Thyroid gland (tissue), 4 donors: ENCODE data around the gene TOM1L2. TPM values are rescaled to one million over a fixed set of nuclear protein-coding genes. Genes with fewer than 3 reads are reported as not detected.
"Not testable (repeated sequence)": the region's sequence is repeated elsewhere in the genome, so short reads cannot be mapped to it uniquely, and the experiment has no call there.

Experiments used
- DNase-seq, 2 donors: peaks; one replicate each; pipeline ENCODE4 v3.0.0-alpha.2; 2019
- H3K27ac ChIP-seq, 3 donors: fragments of 200-600 bp; sonication (generic); 1 replicate in 2 of 3; 2 replicates in 1 of 3; pipeline ENCODE4 v1.5.1; 2016 to 2019; ENCODE audit warnings: mild to moderate bottlenecking in 1 of 3, moderate library complexity in 1 of 3
- H3K27me3 ChIP-seq: fragments of 200-600 bp; sonication (generic); one replicate; pipeline ENCODE4 v1.5.1; 2019
- H3K36me3 ChIP-seq, 2 donors: fragments of 200-600 bp; sonication (generic); one replicate each; pipeline ENCODE4 v1.5.1; 2016 to 2019
- H3K4me1 ChIP-seq, 2 donors: fragments of 200-600 bp; sonication (generic); one replicate each; pipeline ENCODE4 v1.5.1; 2017 to 2019
- H3K4me3 ChIP-seq, 3 donors: fragments of 200-600 bp; sonication (generic); replicated peaks in 1 of 3; 1 replicate in 2 of 3; 2 replicates in 1 of 3; pipeline ENCODE4 v1.5.1; 2016; ENCODE audit warnings: mild to moderate bottlenecking in 1 of 3
- H3K9me3 ChIP-seq: fragments of 200-600 bp; sonication (generic); one replicate; pipeline ENCODE4 v1.5.1; 2017
- CTCF ChIP-seq, 6 experiments: fragments of 200-600 bp in 3 of 6; fragments of 450-650 bp in 3 of 6; sonication (generic) in 3 of 6; IDR thresholded peaks; one replicate each; pipeline ENCODE4 v1.5.1; 2016 to 2019; ENCODE audit warnings: antibody characterized with exemption in 6 of 6, mild to moderate bottlenecking in 2 of 6, inconsistent platforms in 1 of 6, moderate library complexity in 1 of 6
- POLR2A ChIP-seq, 2 donors: fragments of 450-650 bp; IDR thresholded peaks; one replicate each; pipeline ENCODE4 v1.6.1; 2017; ENCODE audit warnings: antibody characterized with exemption in 2 of 2, mild to moderate bottlenecking in 2 of 2, moderate library complexity in 1 of 2
- WGBS, 2 donors: methylation state at CpG; one replicate each; pipeline ENCODE4 v1.1.5; 2017; 5-methylcytosine and 5-hydroxymethylcytosine counted together
- intact Hi-C: fragments of 100-400 bp; cut with DNase I; formaldehyde crosslinking; loops from one replicate; pipeline ENCODE4 v1.15.1; 2023
- total RNA-seq, 4 donors: library from RNA; depleted of rRNA; stranded (reverse); fragments of >200 nt; gene quantifications; one replicate each; pipeline ENCODE4 v1.2.3, GENCODE V29; 2016

TOM1L2 gene
- total RNA-seq, 4 donors from 2014 or later = 138 to 881 (median 257) TPM

GRCh38 chr17:17998934-17999333 is 26.7 kb upstream of the TOM1L2 start:
- intact Hi-C loops = loop anchor here (10.0 kb wide), 1 partner anchor 56 kb away; no protein-coding TSS in a partner anchor
- TF ChIP-seq CTCF (IDR thresholded peaks at IDR 0.05) (no peak), POLR2A (IDR thresholded peaks at IDR 0.05) (no peak)
- H3K36me3 ChIP-seq = no peaks in the 10 kb centered on the region
- H3K27me3 ChIP-seq = no peaks in the 10 kb centered on the region
- no peaks in the 10 kb centered on the region for H3K9me3 ChIP-seq
- no peak overlapping the region for H3K27ac ChIP-seq
- H3K4me1 ChIP-seq = no peaks in the 10 kb centered on the region
- WGBS, 2 donors = 82 to 90% methylated on average over 4 to 8 of the region's 8 CpGs
- H3K4me3 ChIP-seq = no peak overlapping the region
- no peak for DNase-seq

- not testable (repeated sequence) for DNase-seq, H3K4me1 ChIP-seq, H3K9me3 ChIP-seq, H3K4me3 ChIP-seq, H3K27ac ChIP-seq, H3K27me3 ChIP-seq, H3K36me3 ChIP-seq
- WGBS, 2 donors = 96 to 99% methylated on average over 8 of the region's 8 CpGs
- intact Hi-C loops = loop anchor here (10.0 kb wide), 1 partner anchor 59 kb away; no protein-coding TSS in a partner anchor
These were observed 23.7 kb upstream of the TOM1L2 start for GRCh38 chr17:17995887-17996286.

GRCh38 chr17:17994271-17995069 is 22.3 kb upstream of the TOM1L2 start:
- DNase-seq = no peak
- intact Hi-C loops = loop anchor here (10.0 kb wide), 1 partner anchor 60 kb away; no protein-coding TSS in a partner anchor
- Histone ChIP-seq H3K9me3 (no peaks in the 10 kb centered on the region), H3K27me3 (no peaks in the 10 kb centered on the region), H3K4me1 (no peaks in the 10 kb centered on the region), H3K4me3 (no peak overlapping the region), H3K27ac (no peak overlapping the region), H3K36me3 (no peaks in the 10 kb centered on the region)
- WGBS, 2 donors = 63 to 77% methylated on average over 18 of the region's 18 CpGs
- TF ChIP-seq CTCF (IDR thresholded peaks at IDR 0.05) = no peak
- TF ChIP-seq POLR2A (IDR thresholded peaks at IDR 0.05) = no peak

- H3K27ac ChIP-seq = no peak overlapping the region
- WGBS, 2 donors = 97 to 98% methylated on average over 12 of the region's 12 CpGs
These were observed 21.7 kb upstream of the TOM1L2 start for GRCh38 chr17:17993852-17994251.

GRCh38 chr17:17993366-17993765 is 21.2 kb upstream of the TOM1L2 start:
- intact Hi-C loops = loop anchor here (10.0 kb wide), 1 partner anchor 61 kb away; no protein-coding TSS in a partner anchor
- no peak for DNase-seq

More at GRCh38 chr17:17993852-17994251, 21.7 kb upstream of the TOM1L2 start:
- intact Hi-C loops = loop anchor here (10.0 kb wide), 1 partner anchor 61 kb away; no protein-coding TSS in a partner anchor
- Histone ChIP-seq H3K27me3 (no peaks in the 10 kb centered on the region), H3K9me3 (no peaks in the 10 kb centered on the region), H3K36me3 (no peaks in the 10 kb centered on the region), H3K4me3 (no peak overlapping the region), H3K4me1 (no peaks in the 10 kb centered on the region)
- no peak for DNase-seq
- TF ChIP-seq POLR2A (IDR thresholded peaks at IDR 0.05) = no peak
- TF ChIP-seq CTCF (IDR thresholded peaks at IDR 0.05) = no peak

More at GRCh38 chr17:17993366-17993765, 21.2 kb upstream of the TOM1L2 start:
- no peaks in the 10 kb centered on the region for H3K27me3 ChIP-seq
- H3K27ac ChIP-seq = no peak overlapping the region
- no peaks in the 10 kb centered on the region for H3K4me1 ChIP-seq
- H3K4me3 ChIP-seq = no peak overlapping the region
- TF ChIP-seq POLR2A (IDR thresholded peaks at IDR 0.05) = no peak
- no peak for TF ChIP-seq CTCF (IDR thresholded peaks at IDR 0.05)
- H3K9me3 ChIP-seq = no peaks in the 10 kb centered on the region
- WGBS, 2 donors = 78 to 93% methylated on average over 2 of the region's 2 CpGs
- H3K36me3 ChIP-seq = no peaks in the 10 kb centered on the region
